Erythroblast (primary cell): Measurements from ENCODE around the gene SLC7A11.

Experiments used
- GATA1 ChIP-seq: IDR thresholded peaks from 2 replicates; pipeline ENCODE4 v1.6.1; 2011; ENCODE audit warnings: low read depth, mild to moderate bottlenecking, control low read depth, low read length, moderate library complexity
- POLR2A ChIP-seq: IDR thresholded peaks from 2 replicates; pipeline ENCODE4 v1.6.1; 2011; ENCODE audit warnings: mild to moderate bottlenecking, low read length

DNA sequence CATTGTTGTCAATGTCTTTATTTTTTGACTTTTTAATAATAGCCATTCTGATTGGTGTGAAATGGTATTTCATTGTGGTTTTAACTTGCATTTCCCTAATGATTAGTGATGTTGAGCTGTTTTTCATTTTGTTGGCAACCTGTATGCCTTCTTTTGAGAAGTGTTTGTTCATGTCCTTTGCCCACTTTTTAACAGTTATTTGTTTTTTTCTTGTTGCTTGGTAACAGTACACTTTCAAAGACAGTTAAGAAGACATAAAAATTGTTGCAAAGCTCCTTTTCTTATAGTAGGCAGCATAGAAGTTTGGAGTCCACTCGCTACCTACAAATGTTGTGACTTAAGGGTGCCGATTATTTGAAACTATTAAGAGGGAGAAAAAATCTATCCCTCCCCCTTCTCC, 48.7 kb upstream of the SLC7A11 start:
- TF ChIP-seq POLR2A (no peak), GATA1 (no peak)
